GM19193 (cell line): ENCODE results near the gene PGF.

Experiments
- POLR2A ChIP-seq: IDR thresholded peaks from 4 replicates; pipeline ENCODE4 v1.6.1; 2011; ENCODE audit not compliant: insufficient read depth, insufficient read length; ENCODE audit errors: extremely low read depth

The PGF gene

DNA sequence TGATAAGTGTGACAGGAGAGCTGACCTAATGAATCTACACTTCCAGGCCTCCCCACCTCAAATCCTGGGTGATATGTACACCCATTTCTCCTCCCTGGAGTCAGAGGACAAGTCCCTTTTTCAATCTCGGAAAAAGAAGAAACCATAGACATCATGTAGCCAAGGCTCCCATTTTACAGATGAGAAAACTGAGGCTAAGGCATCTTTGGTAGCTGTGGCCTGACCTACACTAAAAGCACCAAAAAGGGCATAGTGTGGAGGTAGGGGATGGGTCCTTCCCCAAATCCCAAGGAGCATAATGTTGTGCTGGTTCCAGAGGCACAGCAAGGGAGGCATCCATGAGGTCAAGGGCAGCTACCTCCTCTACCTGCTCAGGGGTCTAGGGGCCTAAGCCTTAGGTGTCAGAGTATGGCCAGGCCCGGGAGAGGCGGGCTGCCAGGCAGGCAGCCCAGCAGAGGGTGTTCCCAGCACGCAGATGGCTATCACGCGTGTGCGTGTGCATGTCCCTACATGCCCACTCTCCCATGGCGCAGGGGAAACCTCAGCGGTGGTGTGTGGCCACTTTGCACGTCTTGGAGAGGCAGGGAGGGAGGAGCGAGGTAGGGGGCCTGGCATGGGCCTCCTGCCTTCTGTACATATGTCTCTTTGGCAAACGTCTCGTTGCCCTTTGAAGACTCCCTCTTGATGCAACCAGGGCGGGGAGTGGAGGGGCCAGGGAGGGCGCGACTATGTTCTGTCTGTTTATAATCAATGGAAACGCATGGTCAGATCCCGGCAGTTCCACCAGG lies 2.5 kb downstream of the PGF start:
- TF ChIP-seq POLR2A, result no peak

- TF ChIP-seq POLR2A, result no peak
Observed at GRCh38 chr14:74952180-74952665, 3.2 kb downstream of the PGF start.

DNA sequence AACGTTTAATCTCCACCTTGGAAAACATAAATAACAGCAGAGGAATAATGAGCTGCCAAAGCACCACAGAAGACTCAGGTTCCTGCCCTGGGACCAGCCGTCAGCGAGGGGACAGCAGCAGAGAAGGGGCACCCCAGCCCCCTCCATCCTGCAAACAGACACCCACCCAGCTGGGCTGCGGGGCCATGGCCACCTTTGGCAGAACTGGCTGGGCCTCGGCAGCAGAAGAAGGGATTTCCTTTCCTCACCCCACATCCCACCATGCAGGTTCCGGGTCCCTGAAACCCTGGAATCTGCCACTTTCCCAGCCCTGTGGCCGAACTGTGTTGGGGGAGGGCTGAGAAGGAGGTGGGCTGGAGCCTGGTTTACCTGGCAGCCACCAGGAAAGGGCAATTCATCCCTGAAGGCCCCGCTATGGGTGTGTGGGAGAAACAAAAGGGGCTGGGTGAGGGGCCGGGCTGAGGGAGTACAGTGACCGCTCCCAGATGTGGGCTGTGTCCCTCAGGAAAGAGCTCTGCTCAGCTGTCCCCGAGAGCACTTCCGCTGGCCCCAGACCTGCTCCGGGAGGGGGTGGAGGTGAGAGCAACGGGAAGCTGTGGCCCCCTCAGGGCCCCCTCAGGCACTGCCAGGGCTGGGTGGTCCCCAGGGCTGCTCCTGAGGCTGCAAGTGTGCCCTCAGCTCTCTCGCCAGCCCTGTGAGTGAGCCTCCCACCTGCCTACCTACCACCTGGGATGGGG lies 3.8 kb downstream of the PGF start:
- TF ChIP-seq POLR2A, result no peak

DNA sequence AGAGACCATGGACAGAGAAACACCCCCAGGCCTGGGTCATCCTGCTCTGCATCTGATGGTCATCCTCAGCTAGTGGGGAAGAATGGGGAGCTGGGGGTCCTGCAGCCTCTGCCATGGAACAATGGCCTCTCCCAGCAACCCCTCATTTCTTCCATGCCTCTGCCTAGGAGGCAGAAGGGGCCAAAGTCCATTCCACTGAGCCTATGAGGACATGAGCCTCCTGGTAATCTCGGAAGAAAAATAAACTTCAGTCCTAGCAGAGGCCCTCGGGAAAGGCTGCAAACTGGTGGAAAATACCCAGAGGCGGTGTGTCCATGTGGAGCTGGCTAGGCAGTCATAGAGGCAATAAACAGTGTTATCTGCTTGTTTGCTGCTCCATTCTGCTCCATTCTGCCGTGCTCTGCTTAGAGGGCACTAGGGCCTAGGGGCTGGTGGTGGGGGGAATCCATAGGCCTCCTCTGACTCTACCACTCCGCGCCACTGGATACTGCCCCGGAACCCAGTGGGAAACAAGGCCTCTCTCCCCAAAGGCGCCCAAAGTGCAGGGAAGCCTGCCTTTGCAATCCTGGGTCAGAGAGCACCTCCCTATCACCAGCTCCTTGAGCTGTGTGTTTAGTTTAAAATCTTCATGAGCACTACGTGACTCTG lies 4.5 kb downstream of the PGF start:
- no peak for TF ChIP-seq POLR2A

DNA sequence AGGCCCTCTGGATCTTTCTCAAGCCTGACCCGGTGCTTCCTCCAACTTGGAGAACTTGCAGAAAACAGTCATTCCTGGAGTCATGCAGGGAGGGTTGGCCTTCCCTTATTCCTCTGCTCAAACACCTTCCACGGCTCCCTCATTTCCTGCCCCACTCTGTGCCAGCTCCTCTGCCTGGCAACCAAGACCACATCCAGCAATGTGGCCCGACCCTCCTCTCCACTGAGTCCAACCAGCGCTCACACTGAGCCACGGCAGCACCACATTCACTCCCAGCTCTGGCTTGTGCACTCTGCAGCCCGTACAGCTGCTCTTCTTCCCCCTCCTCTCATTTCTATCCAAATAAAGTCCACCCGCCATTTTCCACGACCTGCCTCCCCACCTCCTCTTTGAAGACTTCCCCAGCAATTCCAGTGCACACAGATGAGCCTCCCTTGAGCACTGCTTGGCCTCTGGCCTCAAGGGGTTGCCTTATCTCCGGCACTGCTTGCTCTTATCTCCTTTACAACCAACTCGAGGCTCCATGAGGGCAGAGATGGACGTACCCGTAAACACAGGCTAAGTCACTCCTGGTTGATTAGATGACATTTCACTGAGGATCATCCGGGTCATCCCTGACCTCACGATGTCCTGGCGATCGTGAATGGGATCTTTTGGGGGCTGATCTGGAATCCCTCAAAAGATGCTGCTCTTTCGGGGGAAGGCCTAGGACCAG lies 5.4 kb downstream of the PGF start:
- no peak for TF ChIP-seq POLR2A

GRCh38 chr14:74949191-74949601 lies 6.2 kb downstream of the PGF start:
- TF ChIP-seq POLR2A, result no peak

DNA sequence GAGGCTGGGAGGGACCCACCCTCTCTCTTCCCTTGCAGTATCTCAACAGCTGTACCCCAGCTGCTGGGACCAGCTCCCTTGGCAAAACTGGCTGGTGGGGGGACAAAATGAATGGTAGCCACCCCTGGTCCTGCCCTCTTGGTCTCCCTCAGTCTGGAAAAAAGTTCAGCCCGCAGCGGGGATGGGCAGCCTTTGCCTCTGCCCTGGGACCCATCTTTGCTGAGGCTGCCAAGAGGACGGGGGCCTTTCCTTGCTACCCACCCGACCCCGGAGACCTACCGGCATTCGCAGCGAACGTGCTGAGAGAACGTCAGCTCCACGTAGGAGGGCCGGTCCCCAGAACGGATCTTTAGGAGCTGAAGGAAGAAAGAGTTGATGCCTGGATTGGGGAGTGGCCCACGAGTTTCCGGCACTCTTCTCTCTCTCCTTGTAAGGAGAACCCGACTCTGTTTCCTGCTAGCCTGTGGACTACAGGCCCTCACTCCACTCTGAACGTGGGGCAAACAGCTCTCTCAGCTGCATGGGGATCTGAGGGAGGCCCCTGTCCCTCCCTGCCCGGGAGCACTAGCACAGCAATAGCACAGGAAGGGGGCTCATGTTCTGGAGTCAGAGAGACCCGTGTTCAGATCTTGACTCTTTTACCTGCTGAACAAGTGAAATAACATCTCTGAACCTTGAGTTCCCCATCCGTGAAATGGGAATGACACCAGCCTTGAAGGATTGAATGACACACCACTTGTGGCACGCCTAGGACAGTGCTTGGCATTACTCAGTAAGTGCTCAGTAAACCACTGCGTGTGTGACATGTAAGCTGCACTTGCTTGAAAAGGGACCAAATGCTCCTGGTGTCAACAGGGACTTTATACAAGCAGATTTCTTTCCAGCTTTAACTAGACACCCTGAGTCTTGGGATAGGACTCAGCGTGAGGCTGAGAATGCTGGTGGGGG lies 6.9 kb downstream of the PGF start:
- TF ChIP-seq POLR2A, result no peak

GRCh38 chr14:74947353-74948227 lies 7.8 kb downstream of the PGF start:
- TF ChIP-seq POLR2A, result no peak

GRCh38 chr14:74946659-74947281 lies 8.6 kb downstream of the PGF start:
- no peak for TF ChIP-seq POLR2A

DNA sequence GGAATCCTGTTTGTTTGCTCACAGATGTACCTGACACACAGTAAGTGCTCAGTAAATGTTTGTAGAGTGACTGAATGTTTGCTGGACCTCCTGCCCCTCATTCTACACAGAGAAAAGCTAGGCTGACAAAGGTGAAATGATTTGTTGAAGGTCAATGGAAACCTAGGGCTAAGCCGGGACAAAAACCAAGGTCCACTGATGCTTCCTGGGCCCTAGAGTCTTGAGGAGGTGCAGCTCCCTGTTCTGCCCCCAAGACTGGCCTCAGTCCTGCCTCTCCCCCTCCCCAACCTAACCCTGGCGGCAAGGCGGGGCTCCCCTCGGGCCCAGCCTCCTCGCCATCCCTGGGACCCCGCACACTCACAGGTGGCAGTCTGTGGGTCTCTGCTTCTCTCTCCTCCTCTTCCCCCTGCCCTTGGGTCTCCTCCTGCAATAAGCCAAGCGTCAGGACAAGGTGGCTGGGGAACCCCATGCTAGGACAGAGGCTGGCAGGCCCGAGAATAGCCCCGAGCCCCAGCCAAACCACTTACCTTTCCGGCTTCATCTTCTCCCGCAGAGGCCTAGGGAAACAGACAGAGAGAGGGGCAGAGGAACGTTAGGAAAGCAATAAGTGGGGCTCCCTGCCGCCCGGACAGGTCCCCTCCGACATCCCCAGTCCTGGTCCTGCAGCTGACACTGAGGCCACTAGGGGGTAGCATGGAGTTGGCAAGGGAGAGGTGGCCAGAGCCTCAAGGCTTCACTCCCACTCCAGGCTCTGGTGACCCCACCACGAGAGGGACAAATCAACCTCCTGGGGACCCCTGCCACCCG lies 9.3 kb downstream of the PGF start:
- no peak for TF ChIP-seq POLR2A

DNA sequence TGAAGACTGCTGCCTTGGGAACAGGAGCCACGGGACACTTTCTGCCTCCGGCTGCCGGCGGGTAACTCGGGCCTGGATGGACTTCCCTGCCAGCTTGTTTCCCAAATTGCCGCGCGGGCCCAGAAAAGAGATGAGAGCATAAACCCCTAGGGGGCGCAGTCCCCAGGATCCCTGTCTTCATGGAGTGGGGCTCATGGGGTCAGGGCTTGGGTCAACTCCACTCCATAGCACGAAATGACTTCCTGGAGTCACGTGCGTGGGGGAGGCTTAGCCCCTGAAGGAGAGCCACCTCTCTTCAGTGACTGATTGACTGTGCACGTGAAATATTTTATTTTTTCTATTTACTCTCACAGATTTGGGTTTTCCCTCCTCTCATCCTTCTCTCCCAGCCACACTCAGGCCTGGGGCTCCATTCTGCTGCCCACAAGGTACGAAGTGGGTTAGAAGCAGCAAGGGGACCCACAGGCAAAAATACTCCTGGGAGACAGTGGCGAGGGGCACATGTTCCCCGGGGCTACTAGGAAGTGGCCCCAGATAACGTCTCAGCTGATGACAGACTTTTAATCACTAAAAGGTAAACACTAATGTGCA lies 10.0 kb downstream of the PGF start:
- TF ChIP-seq POLR2A, result no peak
